Measurements from ENCODE around the gene F7. TPM values are rescaled to one million over a fixed set of nuclear protein-coding genes. Genes with fewer than 3 reads are reported as not detected.

Gene F7
- total RNA-seq, 2 experiments from 2014 or later = not detected

DNA sequence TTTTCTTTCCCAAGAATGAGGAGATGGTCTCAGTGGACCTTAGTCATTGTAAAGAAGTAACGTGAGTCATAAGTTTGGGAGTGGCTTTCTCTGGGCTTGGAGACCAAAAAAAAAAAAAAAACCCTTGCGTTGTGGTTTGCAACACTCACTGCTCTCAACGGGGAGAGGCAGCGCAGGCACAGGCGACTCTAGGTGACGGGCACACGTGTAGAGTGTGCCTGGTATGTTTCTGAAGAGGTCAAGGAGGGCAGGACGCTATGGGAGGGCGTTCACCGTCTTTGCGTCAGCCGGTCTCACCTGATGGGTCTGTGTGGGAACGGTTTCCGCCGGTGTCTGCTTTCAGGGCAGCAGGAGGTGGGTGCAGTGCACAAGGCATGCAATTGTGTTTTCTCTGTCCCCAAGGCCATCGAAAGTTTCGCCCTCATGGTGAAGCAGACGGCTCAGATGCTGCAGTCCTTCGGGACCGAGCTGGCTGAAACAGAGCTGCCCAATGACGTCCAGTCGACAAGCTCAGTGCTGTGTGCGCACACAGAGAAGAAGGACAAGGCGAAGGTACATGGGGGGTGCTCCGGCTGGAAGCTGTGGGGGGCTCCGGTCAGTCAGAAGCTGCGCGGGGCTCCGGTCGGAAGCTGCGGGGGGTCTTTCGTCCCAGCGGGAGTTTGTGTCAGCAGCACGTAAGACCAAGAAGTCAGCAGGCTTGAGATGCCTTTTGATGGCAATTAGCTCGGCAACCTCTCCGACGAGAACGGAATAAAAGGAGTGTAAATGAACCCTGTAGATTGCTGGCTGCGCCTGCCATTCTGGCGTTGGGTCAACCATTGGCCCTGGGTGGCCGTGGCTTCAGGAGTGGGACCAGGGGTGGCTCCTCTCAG is 40.8 kb upstream of the F7 start:
- H3K27me3 Mint-ChIP-seq = no peaks in the 10 kb centered on the region
- H3K4me1 Mint-ChIP-seq = no peaks in the 10 kb centered on the region
- H3K9me3 Mint-ChIP-seq = no peaks in the 10 kb centered on the region
- DNase-seq = no peak
- H3K36me3 Mint-ChIP-seq (ENCODE audit: low read depth) = no peaks in the 10 kb centered on the region
- ChIA-PET POLR2A (no interaction called here), CTCF (interaction anchor here (1.2 kb wide), 1 partner anchor 60 kb away, joined by 3 read pairs; no protein-coding TSS in a partner anchor)
- H3K4me3 Mint-ChIP-seq = no peak overlapping the region
- no peak overlapping the region for H3K27ac Mint-ChIP-seq

DNA sequence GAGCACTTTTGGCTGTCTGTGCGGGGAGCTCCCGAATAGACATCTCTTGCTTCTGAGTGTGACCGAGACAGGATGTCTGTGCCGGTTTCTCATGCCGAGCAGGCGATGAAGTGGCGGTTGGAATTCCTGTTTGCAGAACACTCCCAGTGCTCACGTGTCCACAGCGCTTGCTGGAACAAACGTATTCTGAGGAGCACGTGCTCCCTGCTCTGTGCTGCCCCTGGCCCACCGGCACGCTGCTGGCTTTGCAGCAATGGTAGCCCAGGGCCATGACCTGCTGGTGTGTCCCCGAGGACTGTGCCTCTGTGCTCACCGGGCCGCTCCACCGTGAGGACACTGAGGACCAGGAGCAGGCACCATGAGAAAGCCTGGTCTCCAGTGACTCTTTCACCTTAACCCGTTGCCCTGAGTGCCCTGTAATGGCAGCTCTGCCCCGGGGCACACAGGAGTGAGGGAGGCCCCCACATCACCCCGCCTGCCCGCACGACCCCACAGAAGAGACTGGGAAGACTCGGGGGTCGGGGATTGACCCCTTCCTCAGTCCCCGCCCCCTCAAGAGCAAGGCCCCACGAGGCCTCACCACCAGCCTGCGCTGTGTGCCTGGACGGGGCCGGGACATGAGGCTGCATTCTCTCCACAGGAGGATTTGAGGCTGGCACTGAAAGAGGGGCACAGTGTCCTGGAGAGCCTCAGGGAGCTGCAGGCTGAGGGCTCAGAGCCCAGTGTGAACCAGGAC is 40.0 kb upstream of the F7 start:
- DNase-seq = no peak
- ChIA-PET CTCF (interaction anchor here (1.2 kb wide), 1 partner anchor 61 kb away, joined by 3 read pairs; no protein-coding TSS in a partner anchor), POLR2A (no interaction called here)
- Mint-ChIP-seq H3K4me3 (no peak overlapping the region), H3K36me3 (ENCODE audit: low read depth) (no peaks in the 10 kb centered on the region), H3K9me3 (no peaks in the 10 kb centered on the region), H3K4me1 (no peaks in the 10 kb centered on the region), H3K27ac (no peak overlapping the region), H3K27me3 (no peaks in the 10 kb centered on the region)

DNA sequence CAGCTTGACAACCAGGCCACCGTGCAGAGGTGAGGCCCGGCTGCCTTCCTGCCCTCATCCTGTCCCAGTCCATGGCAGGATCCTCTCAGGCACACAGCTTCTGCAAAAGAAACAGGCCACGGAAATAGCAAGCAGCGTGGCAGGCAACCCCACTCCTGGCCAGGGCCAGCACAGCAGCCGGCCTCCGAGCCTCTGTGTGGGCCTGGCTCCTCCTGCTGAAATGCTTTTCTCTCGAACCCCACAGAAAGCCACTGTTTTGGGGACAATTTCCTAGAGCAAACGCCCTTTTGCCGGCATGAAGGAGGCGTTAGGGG is 39.5 kb upstream of the F7 start:
- H3K27me3 Mint-ChIP-seq = no peaks in the 10 kb centered on the region
- POLR2A ChIA-PET = no interaction called here
- no peaks in the 10 kb centered on the region for H3K4me1 Mint-ChIP-seq
- H3K36me3 Mint-ChIP-seq (ENCODE audit: low read depth) = no peaks in the 10 kb centered on the region
- no peak overlapping the region for H3K4me3 Mint-ChIP-seq
- H3K27ac Mint-ChIP-seq = no peak overlapping the region
- no peaks in the 10 kb centered on the region for H3K9me3 Mint-ChIP-seq
- CTCF ChIA-PET = no interaction called here
- no peak for DNase-seq

DNA sequence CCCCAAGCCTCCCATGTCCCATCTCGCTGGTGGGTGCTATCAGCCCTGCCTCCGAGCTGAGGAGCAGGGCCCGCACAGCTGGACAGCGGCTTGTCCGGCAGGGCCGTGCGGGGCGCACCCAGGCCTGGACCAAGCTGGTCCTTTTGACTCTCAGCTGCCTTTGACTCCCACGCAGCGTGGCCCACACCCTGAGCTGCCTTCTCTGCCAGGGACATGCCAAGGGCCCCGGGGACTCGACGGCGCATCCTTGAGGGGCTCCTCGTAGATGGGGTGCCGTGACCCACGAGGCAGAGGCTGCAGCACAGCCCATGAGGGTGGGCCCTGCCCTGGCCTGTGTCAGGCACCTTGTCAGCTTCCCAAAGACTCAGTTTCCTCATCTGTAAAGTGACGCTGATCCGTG is 38.8 kb upstream of the F7 start:
- no peak for DNase-seq
- Mint-ChIP-seq H3K27ac (no peak overlapping the region), H3K4me1 (no peaks in the 10 kb centered on the region), H3K4me3 (no peak overlapping the region), H3K27me3 (no peaks in the 10 kb centered on the region), H3K9me3 (no peaks in the 10 kb centered on the region), H3K36me3 (ENCODE audit: low read depth) (no peaks in the 10 kb centered on the region)
- POLR2A ChIA-PET = no interaction called here
- CTCF ChIA-PET = no interaction called here

DNA sequence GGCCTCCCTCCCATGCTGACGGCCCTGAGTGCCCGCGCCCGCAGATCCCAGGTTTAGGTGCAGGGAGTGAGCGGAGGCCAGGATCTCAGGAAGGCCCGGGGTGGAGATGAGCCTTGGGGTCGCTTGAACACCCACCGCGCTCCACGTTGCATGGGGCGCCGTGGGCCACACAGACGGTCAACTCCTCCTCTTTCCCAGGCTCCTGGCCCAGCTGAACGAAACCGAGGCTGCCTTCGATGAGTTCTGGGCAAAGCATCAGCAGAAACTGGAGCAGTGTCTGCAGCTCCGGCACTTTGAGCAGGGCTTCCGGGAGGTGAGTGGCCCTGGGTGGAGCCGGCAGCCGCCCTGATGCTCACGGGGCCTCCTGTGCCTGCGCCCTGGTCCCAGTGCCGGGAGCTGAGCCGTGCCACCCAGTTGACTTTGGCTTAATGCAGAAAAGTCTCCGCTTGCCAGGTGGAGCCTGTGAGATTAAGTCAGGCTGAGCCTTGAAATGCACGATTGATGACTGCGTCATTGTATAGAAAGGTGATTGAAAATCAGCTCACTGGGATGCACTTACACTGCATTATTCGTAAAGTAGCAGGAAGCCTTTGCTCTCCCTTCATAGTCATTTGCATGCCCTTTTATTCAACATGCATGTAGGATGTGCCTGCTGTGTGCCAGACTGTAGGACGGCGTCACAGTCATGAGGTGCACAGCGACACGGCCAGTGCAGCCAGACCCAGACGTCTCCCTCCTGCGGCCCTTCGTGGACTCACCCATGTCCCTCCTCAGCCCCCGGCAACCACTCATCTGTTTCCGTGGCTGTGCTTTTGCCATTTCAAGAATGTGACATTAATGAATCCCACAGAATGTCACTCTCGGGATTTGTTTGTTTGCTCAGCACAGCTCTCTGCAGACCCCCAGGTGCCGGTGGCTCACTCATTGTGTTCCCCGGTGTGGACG is 35.5 kb upstream of the F7 start:
- no peak overlapping the region for H3K4me3 Mint-ChIP-seq
- DNase-seq = no peak
- no peaks in the 10 kb centered on the region for H3K4me1 Mint-ChIP-seq
- ChIA-PET CTCF (no interaction called here), POLR2A (no interaction called here)
- no peaks in the 10 kb centered on the region for H3K36me3 Mint-ChIP-seq (ENCODE audit: low read depth)
- H3K27me3 Mint-ChIP-seq = no peaks in the 10 kb centered on the region
- H3K27ac Mint-ChIP-seq = no peak overlapping the region
- no peaks in the 10 kb centered on the region for H3K9me3 Mint-ChIP-seq

DNA sequence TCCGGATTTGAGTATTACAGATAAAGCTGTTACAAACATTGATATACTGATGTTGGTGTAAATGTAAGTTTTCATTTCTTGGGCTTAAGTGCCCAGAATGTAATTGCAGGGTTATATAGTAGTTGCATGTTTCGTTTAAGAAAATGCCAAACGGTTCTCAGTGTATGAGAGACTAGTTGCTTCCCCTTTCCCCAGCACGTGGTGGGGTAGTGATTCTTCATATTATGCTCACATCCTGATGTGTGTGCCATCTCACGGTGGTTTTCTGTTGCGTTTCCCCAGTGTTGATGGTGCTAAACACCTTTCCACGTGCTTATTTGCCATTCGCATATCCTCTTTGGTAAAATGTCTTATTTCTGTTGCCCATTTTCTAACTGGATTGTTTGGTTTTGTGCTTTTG is 34.7 kb upstream of the F7 start:
- no peak for DNase-seq
- no peak overlapping the region for H3K4me3 Mint-ChIP-seq
- H3K4me1 Mint-ChIP-seq = no peaks in the 10 kb centered on the region
- ChIA-PET POLR2A (no interaction called here), CTCF (no interaction called here)
- H3K9me3 Mint-ChIP-seq = no peaks in the 10 kb centered on the region
- no peaks in the 10 kb centered on the region for H3K27me3 Mint-ChIP-seq
- H3K27ac Mint-ChIP-seq = no peak overlapping the region
- no peaks in the 10 kb centered on the region for H3K36me3 Mint-ChIP-seq (ENCODE audit: low read depth)

DNA sequence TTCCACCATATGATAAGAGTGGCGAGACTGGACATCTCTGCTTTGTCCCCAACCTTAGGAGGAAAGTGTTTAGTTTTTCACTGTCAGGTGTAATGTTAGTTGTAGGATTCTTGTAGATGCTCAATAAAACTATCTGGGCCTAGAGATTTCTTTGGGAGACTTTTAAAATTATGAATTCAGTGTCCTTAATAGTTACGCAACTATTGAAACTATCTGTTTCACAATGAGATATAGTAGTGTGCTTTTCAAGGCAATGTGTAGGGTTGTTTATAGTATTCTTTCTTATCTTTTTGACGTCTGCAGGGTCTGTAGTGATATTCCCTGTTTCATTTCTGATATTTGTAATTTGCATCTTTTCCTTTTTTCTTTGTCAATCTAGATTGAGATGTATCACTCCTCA is 33.2 kb upstream of the F7 start:
- ChIA-PET CTCF (no interaction called here), POLR2A (no interaction called here)
- Mint-ChIP-seq H3K9me3 (no peaks in the 10 kb centered on the region), H3K27ac (no peak overlapping the region), H3K4me3 (no peak overlapping the region), H3K36me3 (ENCODE audit: low read depth) (no peaks in the 10 kb centered on the region), H3K27me3 (no peaks in the 10 kb centered on the region), H3K4me1 (no peaks in the 10 kb centered on the region)
- DNase-seq = no peak

DNA sequence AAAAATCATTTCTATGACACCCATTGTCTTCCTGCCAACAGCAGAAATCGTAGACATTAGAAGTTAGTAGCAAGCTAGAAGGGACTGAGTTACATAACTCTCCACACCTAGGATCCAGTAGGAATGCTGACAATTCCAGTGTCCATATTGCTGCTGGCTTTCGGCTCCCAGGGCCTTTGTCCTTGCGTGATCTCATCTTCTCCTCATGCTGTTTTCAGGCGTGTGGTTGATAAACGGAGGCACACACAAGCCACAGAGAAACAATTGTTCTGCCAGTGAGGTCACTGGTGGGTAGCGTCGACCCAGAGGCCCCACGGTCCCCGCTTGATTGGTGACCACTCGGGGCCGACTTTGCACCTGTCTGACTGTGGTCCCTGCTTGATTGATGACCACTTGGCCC is 31.6 kb upstream of the F7 start:
- POLR2A ChIA-PET = no interaction called here
- Mint-ChIP-seq H3K4me3 (no peak overlapping the region), H3K36me3 (ENCODE audit: low read depth) (no peaks in the 10 kb centered on the region), H3K9me3 (no peaks in the 10 kb centered on the region), H3K4me1 (no peaks in the 10 kb centered on the region), H3K27me3 (no peaks in the 10 kb centered on the region), H3K27ac (no peak overlapping the region)
- CTCF ChIA-PET = no interaction called here
- no peak for DNase-seq

DNA sequence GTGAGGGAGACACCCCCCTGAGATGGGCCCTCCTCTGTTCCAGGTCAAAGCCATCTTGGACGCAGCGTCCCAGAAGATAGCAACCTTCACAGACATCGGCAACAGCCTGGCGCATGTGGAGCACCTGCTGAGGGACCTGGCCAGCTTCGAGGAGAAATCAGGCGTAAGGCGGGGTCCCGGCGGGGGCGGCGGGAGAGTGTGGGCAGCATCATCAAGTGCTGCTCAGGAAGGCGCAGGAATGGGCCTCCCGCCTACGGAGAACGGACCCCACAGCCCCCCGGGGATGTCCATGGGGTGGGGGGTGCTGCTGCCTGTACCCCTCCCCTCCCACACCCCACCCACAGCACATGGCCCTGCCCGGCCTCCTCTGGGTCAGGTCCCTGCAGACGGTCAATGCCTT is 31.2 kb upstream of the F7 start:
- ChIA-PET CTCF (interaction anchor here (1.2 kb wide), 1 partner anchor 39 kb away, joined by 3 read pairs; no protein-coding TSS in a partner anchor), POLR2A (no interaction called here)
- H3K36me3 Mint-ChIP-seq (ENCODE audit: low read depth) = no peaks in the 10 kb centered on the region
- H3K9me3 Mint-ChIP-seq = no peaks in the 10 kb centered on the region
- no peaks in the 10 kb centered on the region for H3K4me1 Mint-ChIP-seq
- H3K27me3 Mint-ChIP-seq = no peaks in the 10 kb centered on the region
- no peak overlapping the region for H3K27ac Mint-ChIP-seq
- H3K4me3 Mint-ChIP-seq = no peak overlapping the region
- DNase-seq = no peak

DNA sequence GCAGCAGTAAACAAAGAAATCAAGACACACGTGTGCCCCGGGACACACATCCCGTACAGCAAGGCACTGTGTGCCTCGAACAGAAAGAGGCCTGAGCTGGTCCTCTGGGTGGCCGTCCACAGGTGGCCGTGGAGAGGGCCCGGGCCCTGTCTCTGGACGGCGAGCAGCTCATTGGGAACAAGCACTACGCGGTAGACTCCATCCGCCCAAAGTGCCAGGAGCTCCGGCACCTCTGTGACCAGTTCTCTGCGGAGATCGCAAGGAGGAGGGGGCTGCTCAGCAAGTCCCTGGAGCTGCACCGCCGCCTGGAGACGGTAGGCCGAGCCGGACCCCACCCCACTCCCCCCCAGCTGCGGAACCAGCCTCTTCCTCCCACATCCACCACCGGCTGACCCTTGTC is 30.7 kb upstream of the F7 start:
- H3K27me3 Mint-ChIP-seq = no peaks in the 10 kb centered on the region
- ChIA-PET CTCF (interaction anchor here (1.2 kb wide), 1 partner anchor 39 kb away, joined by 3 read pairs; no protein-coding TSS in a partner anchor), POLR2A (no interaction called here)
- no peak for DNase-seq
- H3K4me1 Mint-ChIP-seq = no peaks in the 10 kb centered on the region
- no peaks in the 10 kb centered on the region for H3K9me3 Mint-ChIP-seq
- no peak overlapping the region for H3K4me3 Mint-ChIP-seq
- no peak overlapping the region for H3K27ac Mint-ChIP-seq
- H3K36me3 Mint-ChIP-seq (ENCODE audit: low read depth) = no peaks in the 10 kb centered on the region

DNA sequence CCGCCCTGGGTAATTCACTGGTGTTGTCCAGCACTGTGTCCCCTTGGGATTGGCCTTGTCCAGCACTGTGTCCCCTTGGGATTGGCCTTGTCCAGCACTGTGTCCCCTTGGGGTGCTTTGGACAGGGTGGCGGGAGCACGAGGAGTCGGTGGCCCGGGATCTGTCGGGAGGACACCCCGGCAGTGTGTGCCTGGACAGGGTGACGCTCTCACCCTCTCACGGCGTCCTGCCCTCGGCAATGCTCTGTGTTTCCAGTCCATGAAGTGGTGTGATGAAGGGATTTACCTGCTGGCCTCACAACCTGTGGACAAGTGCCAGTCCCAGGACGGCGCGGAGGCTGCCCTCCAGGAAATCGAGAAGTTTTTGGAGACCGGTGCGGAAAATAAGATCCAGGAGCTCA is 29.9 kb upstream of the F7 start:
- Mint-ChIP-seq H3K36me3 (ENCODE audit: low read depth) (no peaks in the 10 kb centered on the region), H3K9me3 (no peaks in the 10 kb centered on the region), H3K27me3 (no peaks in the 10 kb centered on the region), H3K4me1 (no peaks in the 10 kb centered on the region), H3K27ac (no peak overlapping the region), H3K4me3 (no peak overlapping the region)
- DNase-seq = no peak
- CTCF ChIA-PET = interaction anchor here (0.6 to 1.2 kb wide), 2 partner anchors 38 to 382 kb away, joined by 3 read pairs; no protein-coding TSS in a partner anchor
- POLR2A ChIA-PET = no interaction called here

DNA sequence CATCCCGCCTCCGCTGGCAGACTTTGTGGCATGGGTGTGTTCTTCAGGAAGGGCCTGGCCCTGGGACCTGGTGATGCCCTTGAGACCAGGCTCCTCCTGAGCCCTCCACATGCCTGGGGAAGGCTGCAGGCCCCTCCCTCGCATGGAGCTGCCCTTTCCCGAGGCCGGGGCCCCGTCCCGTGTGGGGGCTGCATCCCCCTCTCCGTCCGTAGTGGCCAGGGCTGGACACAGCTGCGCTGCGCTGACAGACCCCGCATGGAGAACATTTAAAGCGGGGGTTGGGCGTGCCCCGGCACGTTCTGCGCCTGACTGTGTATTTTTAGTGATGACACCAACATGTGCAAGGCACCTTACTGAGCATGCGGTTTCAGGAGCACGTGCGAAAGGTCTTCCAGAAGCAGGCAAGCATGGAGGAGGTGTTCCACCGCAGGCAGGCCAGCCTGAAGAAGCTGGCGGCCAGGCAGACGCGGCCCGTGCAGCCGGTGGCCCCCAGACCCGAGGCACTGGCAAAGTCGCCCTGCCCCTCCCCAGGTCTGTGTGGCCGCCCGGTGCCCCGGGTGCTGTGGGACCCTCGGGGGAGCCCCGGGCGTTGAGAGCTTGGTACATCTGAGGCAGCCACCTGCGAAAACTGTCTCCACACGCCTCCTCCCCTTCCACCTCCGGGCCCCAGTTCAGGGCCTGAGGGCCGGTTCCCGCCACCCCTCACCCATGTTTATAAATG is 28.8 kb upstream of the F7 start:
- H3K4me1 Mint-ChIP-seq = no peaks in the 10 kb centered on the region
- no peak overlapping the region for H3K27ac Mint-ChIP-seq
- H3K36me3 Mint-ChIP-seq (ENCODE audit: low read depth) = no peaks in the 10 kb centered on the region
- H3K4me3 Mint-ChIP-seq = no peak overlapping the region
- POLR2A ChIA-PET = no interaction called here
- CTCF ChIA-PET = no interaction called here
- H3K9me3 Mint-ChIP-seq = no peaks in the 10 kb centered on the region
- DNase-seq = no peak
- H3K27me3 Mint-ChIP-seq = no peaks in the 10 kb centered on the region
